ENCODE data around the gene LEP.

Gene LEP

GRCh38 chr7:128266883-128267594 is 26.0 kb downstream of the LEP start:
- Histone ChIP-seq H3K4me3 (ENCODE audit: low read length) (peak overlapping the region; percentile 47; the same call in 1 of the 2 replicates), H3K4me1 (ENCODE audit: insufficient read depth, low read length) (peaks cover 23% of the 10 kb centered on the region), H3K27me3 (ENCODE audit: insufficient read depth, low read length) (no peaks in the 10 kb centered on the region), H3K9ac (ENCODE audit: low read depth, low read length) (peak overlapping the region; percentile 63), H3K9me3 (ENCODE audit: insufficient read depth, low read depth, low read length) (no peaks in the 10 kb centered on the region), H3K27ac (ENCODE audit: low read length) (peak overlapping the region; percentile 31), H3K36me3 (ENCODE audit: insufficient read depth, low read depth, low read length) (no peaks in the 10 kb centered on the region)

GRCh38 chr7:128267595-128267924 is 26.5 kb downstream of the LEP start:
- no peaks in the 10 kb centered on the region for H3K27me3 ChIP-seq (ENCODE audit: insufficient read depth, low read length)
- H3K9me3 ChIP-seq (ENCODE audit: insufficient read depth, low read depth, low read length): no peaks in the 10 kb centered on the region
- H3K4me3 ChIP-seq (ENCODE audit: low read length): peak overlapping the region; percentile 47; the same call in 1 of the 2 replicates
- peak overlapping the region; percentile 63; the same call in 1 of the 2 replicates for H3K9ac ChIP-seq (ENCODE audit: low read depth, low read length)
- peaks cover 27% of the 10 kb centered on the region for H3K4me1 ChIP-seq (ENCODE audit: insufficient read depth, low read length)
- H3K27ac ChIP-seq (ENCODE audit: low read length): no peak overlapping the region
- H3K36me3 ChIP-seq (ENCODE audit: insufficient read depth, low read depth, low read length): no peaks in the 10 kb centered on the region

- Histone ChIP-seq H3K4me1 (ENCODE audit: insufficient read depth, low read length) (peaks cover 33% of the 10 kb centered on the region), H3K4me3 (ENCODE audit: low read length) (no peak overlapping the region), H3K9ac (ENCODE audit: low read depth, low read length) (peak overlapping the region; percentile 63; the same call in 1 of the 2 replicates), H3K27me3 (ENCODE audit: insufficient read depth, low read length) (no peaks in the 10 kb centered on the region), H3K9me3 (ENCODE audit: insufficient read depth, low read depth, low read length) (no peaks in the 10 kb centered on the region), H3K36me3 (ENCODE audit: insufficient read depth, low read depth, low read length) (no peaks in the 10 kb centered on the region), H3K27ac (ENCODE audit: low read length) (no peak overlapping the region)
These were observed 27.2 kb downstream of the LEP start for GRCh38 chr7:128268233-128268632.

GRCh38 chr7:128270826-128271272 is 29.8 kb downstream of the LEP start:
- no peaks in the 10 kb centered on the region for H3K9me3 ChIP-seq (ENCODE audit: insufficient read depth, low read depth, low read length)
- H3K27me3 ChIP-seq (ENCODE audit: insufficient read depth, low read length): no peaks in the 10 kb centered on the region
- H3K36me3 ChIP-seq (ENCODE audit: insufficient read depth, low read depth, low read length): no peaks in the 10 kb centered on the region
- H3K4me1 ChIP-seq (ENCODE audit: insufficient read depth, low read length): peaks cover 39% of the 10 kb centered on the region
- no peak overlapping the region for H3K9ac ChIP-seq (ENCODE audit: low read depth, low read length)
- H3K27ac ChIP-seq (ENCODE audit: low read length): no peak overlapping the region
- no peak overlapping the region for H3K4me3 ChIP-seq (ENCODE audit: low read length)

- peaks cover 33% of the 10 kb centered on the region; the same call in 1 of the 2 replicates for H3K4me1 ChIP-seq (ENCODE audit: insufficient read depth, low read length)
- H3K4me3 ChIP-seq (ENCODE audit: low read length): no peak overlapping the region
- H3K36me3 ChIP-seq (ENCODE audit: insufficient read depth, low read depth, low read length): no peaks in the 10 kb centered on the region
- H3K9ac ChIP-seq (ENCODE audit: low read depth, low read length): no peak overlapping the region
- H3K9me3 ChIP-seq (ENCODE audit: insufficient read depth, low read depth, low read length): no peaks in the 10 kb centered on the region
- H3K27me3 ChIP-seq (ENCODE audit: insufficient read depth, low read length): no peaks in the 10 kb centered on the region
- H3K27ac ChIP-seq (ENCODE audit: low read length): no peak overlapping the region
These were observed 30.4 kb downstream of the LEP start for GRCh38 chr7:128271471-128271941.

GRCh38 chr7:128271942-128272481 is 30.9 kb downstream of the LEP start:
- no peaks in the 10 kb centered on the region for H3K27me3 ChIP-seq (ENCODE audit: insufficient read depth, low read length)
- H3K9me3 ChIP-seq (ENCODE audit: insufficient read depth, low read depth, low read length): no peaks in the 10 kb centered on the region
- peaks cover 28% of the 10 kb centered on the region; the same call in 1 of the 2 replicates for H3K4me1 ChIP-seq (ENCODE audit: insufficient read depth, low read length)
- H3K9ac ChIP-seq (ENCODE audit: low read depth, low read length): no peak overlapping the region
- no peak overlapping the region for H3K27ac ChIP-seq (ENCODE audit: low read length)
- H3K4me3 ChIP-seq (ENCODE audit: low read length): no peak overlapping the region
- H3K36me3 ChIP-seq (ENCODE audit: insufficient read depth, low read depth, low read length): no peaks in the 10 kb centered on the region

GRCh38 chr7:128274246-128274883 is 33.3 kb downstream of the LEP start:
- Histone ChIP-seq H3K36me3 (ENCODE audit: insufficient read depth, low read depth, low read length) (no peaks in the 10 kb centered on the region), H3K9me3 (ENCODE audit: insufficient read depth, low read depth, low read length) (0 out of 2 replicates have a peak, but pooled peaks cover 3% of the 10 kb centered on the region), H3K9ac (ENCODE audit: low read depth, low read length) (no peak overlapping the region), H3K4me3 (ENCODE audit: low read length) (no peak overlapping the region), H3K27ac (ENCODE audit: low read length) (no peak overlapping the region), H3K27me3 (ENCODE audit: insufficient read depth, low read length) (no peaks in the 10 kb centered on the region), H3K4me1 (ENCODE audit: insufficient read depth, low read length) (peaks cover 18% of the 10 kb centered on the region; the same call in 1 of the 2 replicates)

- no peaks in the 10 kb centered on the region for H3K27me3 ChIP-seq (ENCODE audit: insufficient read depth, low read length)
- no peak overlapping the region for H3K9ac ChIP-seq (ENCODE audit: low read depth, low read length)
- no peaks in the 10 kb centered on the region for H3K36me3 ChIP-seq (ENCODE audit: insufficient read depth, low read depth, low read length)
- peaks cover 3% of the 10 kb centered on the region; the same call in 1 of the 2 replicates for H3K9me3 ChIP-seq (ENCODE audit: insufficient read depth, low read depth, low read length)
- H3K4me1 ChIP-seq (ENCODE audit: insufficient read depth, low read length): peaks cover 18% of the 10 kb centered on the region; the same call in 1 of the 2 replicates
- H3K27ac ChIP-seq (ENCODE audit: low read length): no peak overlapping the region
- H3K4me3 ChIP-seq (ENCODE audit: low read length): no peak overlapping the region
These were observed 34.0 kb downstream of the LEP start for GRCh38 chr7:128274884-128275603.

GRCh38 chr7:128275681-128276080 is 34.6 kb downstream of the LEP start:
- Histone ChIP-seq H3K36me3 (ENCODE audit: insufficient read depth, low read depth, low read length) (no peaks in the 10 kb centered on the region), H3K4me3 (ENCODE audit: low read length) (no peak overlapping the region), H3K9me3 (ENCODE audit: insufficient read depth, low read depth, low read length) (peaks cover 3% of the 10 kb centered on the region; the same call in 1 of the 2 replicates), H3K27ac (ENCODE audit: low read length) (no peak overlapping the region), H3K27me3 (ENCODE audit: insufficient read depth, low read length) (no peaks in the 10 kb centered on the region), H3K4me1 (ENCODE audit: insufficient read depth, low read length) (peaks cover 18% of the 10 kb centered on the region; the same call in 1 of the 2 replicates), H3K9ac (ENCODE audit: low read depth, low read length) (no peak overlapping the region)

GRCh38 chr7:128278366-128278765 is 37.3 kb downstream of the LEP start:
- no peak overlapping the region for H3K9ac ChIP-seq (ENCODE audit: low read depth, low read length)
- H3K27me3 ChIP-seq (ENCODE audit: insufficient read depth, low read length): no peaks in the 10 kb centered on the region
- no peaks in the 10 kb centered on the region for H3K36me3 ChIP-seq (ENCODE audit: insufficient read depth, low read depth, low read length)
- peaks cover 3% of the 10 kb centered on the region; the same call in 1 of the 2 replicates for H3K9me3 ChIP-seq (ENCODE audit: insufficient read depth, low read depth, low read length)
- peaks cover 6% of the 10 kb centered on the region; the same call in 1 of the 2 replicates for H3K4me1 ChIP-seq (ENCODE audit: insufficient read depth, low read length)
- no peak overlapping the region for H3K27ac ChIP-seq (ENCODE audit: low read length)
- no peak overlapping the region for H3K4me3 ChIP-seq (ENCODE audit: low read length)

- H3K27ac ChIP-seq (ENCODE audit: low read length): no peak overlapping the region
- no peaks in the 10 kb centered on the region for H3K27me3 ChIP-seq (ENCODE audit: insufficient read depth, low read length)
- H3K9ac ChIP-seq (ENCODE audit: low read depth, low read length): no peak overlapping the region
- H3K9me3 ChIP-seq (ENCODE audit: insufficient read depth, low read depth, low read length): peaks cover 3% of the 10 kb centered on the region; the same call in 1 of the 2 replicates
- H3K36me3 ChIP-seq (ENCODE audit: insufficient read depth, low read depth, low read length): no peaks in the 10 kb centered on the region
- H3K4me3 ChIP-seq (ENCODE audit: low read length): no peak overlapping the region
- peaks cover 2% of the 10 kb centered on the region; the same call in 1 of the 2 replicates for H3K4me1 ChIP-seq (ENCODE audit: insufficient read depth, low read length)
These were observed 38.1 kb downstream of the LEP start for GRCh38 chr7:128279124-128279713.

Data from iPS-20b (cell line).